ENCODE data around the gene UQCRFS1. TPM values are rescaled to one million over a fixed set of nuclear protein-coding genes. Genes with fewer than 3 reads are reported as not detected.

UQCRFS1 gene
- total RNA-seq (37.9 TPM), polyA plus RNA-seq (ENCODE audit: insufficient read depth, low read depth, low replicate concordance) (148 TPM)
- long read RNA-seq, donor 1, transcript UQCRFS1-201 (2 exons, 3,475 nt): major isoform, 90 of 90 reads
- long read RNA-seq, donor 1, partial matches to known transcripts: 0 of 90 reads
- long read RNA-seq, donor 1, other reads (novel, unspliced or antisense): 0 of 90 reads
- long read RNA-seq, donor 2, transcript UQCRFS1-201 (2 exons, 3,475 nt): major isoform, 96 of 96 reads
- long read RNA-seq, donor 2, partial matches to known transcripts: 0 of 96 reads
- long read RNA-seq, donor 2, other reads (novel, unspliced or antisense): 0 of 96 reads
- long read RNA-seq, donor 3, transcript UQCRFS1-201 (2 exons, 3,475 nt): major isoform, 113 of 113 reads
- long read RNA-seq, donor 3, partial matches to known transcripts: 0 of 113 reads
- long read RNA-seq, donor 3, other reads (novel, unspliced or antisense): 0 of 113 reads
- long read RNA-seq, donor 4, transcript UQCRFS1-201 (2 exons, 3,475 nt): major isoform, 97 of 97 reads
- long read RNA-seq, donor 4, partial matches to known transcripts: 0 of 97 reads
- long read RNA-seq, donor 4, other reads (novel, unspliced or antisense): 0 of 97 reads
- long read RNA-seq, donor 5, transcript UQCRFS1-201 (2 exons, 3,475 nt): major isoform, 7 of 7 reads
- long read RNA-seq, donor 5, partial matches to known transcripts: 0 of 7 reads
- long read RNA-seq, donor 5, other reads (novel, unspliced or antisense): 0 of 7 reads
- long read RNA-seq, donor 6, transcript UQCRFS1-201 (2 exons, 3,475 nt): major isoform, 100 of 100 reads
- long read RNA-seq, donor 6, partial matches to known transcripts: 0 of 100 reads
- long read RNA-seq, donor 6, other reads (novel, unspliced or antisense): 0 of 100 reads
- long read RNA-seq, donor 7, transcript UQCRFS1-201 (2 exons, 3,475 nt): major isoform, 142 of 146 reads
- long read RNA-seq, donor 7, partial matches to known transcripts: 0 of 146 reads
- long read RNA-seq, donor 7, other reads (novel, unspliced or antisense): 4 of 146 reads
- long read RNA-seq, donor 8, transcript UQCRFS1-201 (2 exons, 3,475 nt): major isoform, 106 of 106 reads
- long read RNA-seq, donor 8, partial matches to known transcripts: 0 of 106 reads
- long read RNA-seq, donor 8, other reads (novel, unspliced or antisense): 0 of 106 reads
- long read RNA-seq, donor 9, transcript UQCRFS1-201 (2 exons, 3,475 nt): major isoform, 52 of 52 reads
- long read RNA-seq, donor 9, partial matches to known transcripts: 0 of 52 reads
- long read RNA-seq, donor 9, other reads (novel, unspliced or antisense): 0 of 52 reads
- long read RNA-seq, donor 10, transcript UQCRFS1-201 (2 exons, 3,475 nt): major isoform, 90 of 90 reads
- long read RNA-seq, donor 10, partial matches to known transcripts: 0 of 90 reads
- long read RNA-seq, donor 10, other reads (novel, unspliced or antisense): 0 of 90 reads

- intact Hi-C loops (cut with DNase I): no loop called here
- peaks cover 0 to 5% (median 0%) of the 10 kb centered on the region in 3 donors for H3K4me1 ChIP-seq (ENCODE audit: control insufficient read depth in 2 of 3, insufficient read depth in 2 of 3, low read depth in 1 of 3, low read length in 3 of 3)
- TF ChIP-seq CTCF (IDR thresholded peaks at IDR 0.05; ENCODE audit: borderline replicate concordance, extremely low read depth, insufficient read depth): no peak
- H3K9ac ChIP-seq (ENCODE audit: low read length in 3 of 3): peak within 1 kb of the TSS; percentile 88 to 96 (median 90)
- FAIRE-seq (no peak), DNase-seq (peak; percentile 96 to 98 (median 97))
- H3K36me3 ChIP-seq (ENCODE audit: control insufficient read depth in 2 of 3, insufficient read depth in 3 of 3, low read length in 3 of 3): no peaks in the 10 kb centered on the region
- no peaks in the 10 kb centered on the region for H3K9me3 ChIP-seq (ENCODE audit: control insufficient read depth in 2 of 3, insufficient read depth in 1 of 3, low read length in 3 of 3)
- peak within 1 kb of the TSS; percentile 89 to 96 (median 94) for H3K4me3 ChIP-seq (ENCODE audit: low read length in 3 of 3)
- H3K27ac ChIP-seq (ENCODE audit: low read depth in 2 of 2, low read length in 2 of 2): peak within 1 kb of the TSS; percentile 88 to 90
- H3K27me3 ChIP-seq (ENCODE audit: control insufficient read depth, insufficient read depth, low read length): no peaks in the 10 kb centered on the region
Measured at GRCh38 chr19:29212648-29213573, at the start of gene UQCRFS1. Gene UQCRFS1, minus strand, starts transcription at chr19:29213151. Its CDS starts 33 bp downstream, at chr19:29213118.

GRCh38 chr19:29262085-29262484 lies 49.1 kb upstream of the UQCRFS1 start:
- Histone ChIP-seq H3K4me1 (ENCODE audit: control insufficient read depth in 2 of 3, insufficient read depth in 2 of 3, low read depth in 1 of 3, low read length in 3 of 3) (no peaks in the 10 kb centered on the region), H3K4me3 (ENCODE audit: low read length in 3 of 3) (no peak overlapping the region), H3K36me3 (ENCODE audit: control insufficient read depth in 2 of 3, insufficient read depth in 3 of 3, low read length in 3 of 3) (no peaks in the 10 kb centered on the region), H3K9ac (ENCODE audit: low read length in 3 of 3) (no peak overlapping the region), H3K9me3 (ENCODE audit: control insufficient read depth in 2 of 3, insufficient read depth in 1 of 3, low read length in 3 of 3) (no peaks in the 10 kb centered on the region), H3K27ac (ENCODE audit: low read depth in 2 of 2, low read length in 2 of 2) (no peak overlapping the region), H3K27me3 (ENCODE audit: control insufficient read depth, insufficient read depth, low read length) (no peaks in the 10 kb centered on the region)
- TF ChIP-seq CTCF (IDR thresholded peaks at IDR 0.05; ENCODE audit: borderline replicate concordance, extremely low read depth, insufficient read depth): no peak
- FAIRE-seq (no peak), DNase-seq (no peak)
- intact Hi-C loops (cut with DNase I): loop anchor here (10.0 kb wide), 1 partner anchor 527 kb away; no protein-coding TSS in a partner anchor

All from kidney (tissue), 22 donors.